ENCODE results near the gene SMIM5. TPM values are rescaled to one million over a fixed set of nuclear protein-coding genes. Genes with fewer than 3 reads are reported as not detected.

Gene SMIM5
- total and polyA plus RNA-seq, 9 of the 15 experiments (the other 6 are each of a cell fraction or from before 2014, with no cell fraction given): 0.08 TPM; not detected in 8

DNA sequence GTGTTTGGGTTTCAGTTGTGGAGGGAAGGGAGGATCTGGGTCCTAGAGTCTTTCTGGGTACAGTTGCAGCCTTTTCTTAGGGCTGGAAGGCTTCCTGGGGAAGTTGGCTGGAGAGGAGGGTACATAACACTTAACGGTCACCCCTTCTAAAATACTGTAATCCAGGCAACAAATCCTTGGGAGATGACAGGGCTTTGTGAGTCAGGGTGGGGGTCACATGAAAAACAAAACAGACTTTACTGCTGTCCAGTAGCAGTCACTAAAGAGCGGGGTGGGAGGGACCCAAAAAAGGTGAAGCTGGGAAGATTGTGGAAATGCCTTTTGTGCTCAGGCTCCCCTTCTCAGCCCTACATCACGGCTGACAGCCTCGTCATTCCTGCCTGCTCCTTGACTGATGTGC is 40.3 kb downstream of the SMIM5 start:
- CTCF ChIA-PET (ENCODE audit: low intra/inter-chr PET ratio): interaction anchor here (2.4 kb wide), 1 partner anchor 76 kb away, joined by 14 read pairs; no protein-coding TSS in a partner anchor
- Histone ChIP-seq H3K79me2 (ENCODE audit: control insufficient read depth, insufficient read depth, low read length) (peaks cover 56% of the 10 kb centered on the region), H3K36me3 (ENCODE audit: control insufficient read depth, insufficient read depth, low read length) (peaks cover 79% of the 10 kb centered on the region), H2AFZ (ENCODE audit: low read depth, low read length) (no peak overlapping the region), H3K4me3 (no peak overlapping the region), H3K9ac (ENCODE audit: insufficient read depth in 1 of 2, low read depth in 2 of 2, low read length in 2 of 2) (no peak overlapping the region), H4K20me1 (replicated peaks; ENCODE audit: control insufficient read depth, insufficient read depth, low read length) (no peaks in the 10 kb centered on the region; the same call in 1 of the 2 replicates), H3K27me3 (ENCODE audit: control insufficient read depth in 2 of 2, insufficient read depth in 2 of 2, low read length in 2 of 2) (no peaks in the 10 kb centered on the region), H3K27ac (ENCODE audit: extremely low read depth, low read depth, low read length) (0 out of 3 replicates have a peak overlapping the region, but pooled peaks have one; percentile 5), H3K4me1 (replicated peaks in 1 of 2; ENCODE audit: control insufficient read depth in 2 of 2, insufficient read depth in 2 of 2, low read length in 2 of 2) (peaks cover 0 to 1% of the 10 kb centered on the region in 2 experiments; a peak in 2 of 5 replicates), H3K9me3 (replicated peaks; ENCODE audit: control insufficient read depth, insufficient read depth, low read depth, low read length) (no peaks in the 10 kb centered on the region), H3K4me2 (ENCODE audit: insufficient read depth, low read length) (no peak overlapping the region), H3K9me1 (ENCODE audit: control insufficient read depth, insufficient read depth, low read length) (no peaks in the 10 kb centered on the region)
- peak in 2 of 4 experiments; percentile 11 to 23 for DNase-seq (ENCODE audit: extremely low read depth in 1 of 4, low spot score in 3 of 4)
- POLR2A ChIA-PET: interaction anchor here (0.6 to 1.6 kb wide), 4 partner anchors 11 to 141 kb away, joined by 3 to 4 read pairs (median 4); no protein-coding TSS in a partner anchor
- peak; percentile 24; the same call in 1 of the 2 replicates for TF ChIP-seq PKNOX1 (IDR thresholded peaks at IDR 0.05)
- TF ChIP-seq RBFOX2 (IDR thresholded peaks at IDR 0.05; ENCODE audit: low read depth, low read length): no peak
- in situ Hi-C loops (cut with MboI): no loop called here
- intact Hi-C loops (cut with micrococcal nuclease): no loop called here
- WGBS (ENCODE audit: insufficient coverage, low coverage, missing lambda C conversion rate): 52% methylated on average over 4 of the region's 4 CpGs
- no TSS peak for BruUV-seq (replicated peaks)
- ATAC-seq: peak; percentile 58
- FAIRE-seq: no peak

DNA sequence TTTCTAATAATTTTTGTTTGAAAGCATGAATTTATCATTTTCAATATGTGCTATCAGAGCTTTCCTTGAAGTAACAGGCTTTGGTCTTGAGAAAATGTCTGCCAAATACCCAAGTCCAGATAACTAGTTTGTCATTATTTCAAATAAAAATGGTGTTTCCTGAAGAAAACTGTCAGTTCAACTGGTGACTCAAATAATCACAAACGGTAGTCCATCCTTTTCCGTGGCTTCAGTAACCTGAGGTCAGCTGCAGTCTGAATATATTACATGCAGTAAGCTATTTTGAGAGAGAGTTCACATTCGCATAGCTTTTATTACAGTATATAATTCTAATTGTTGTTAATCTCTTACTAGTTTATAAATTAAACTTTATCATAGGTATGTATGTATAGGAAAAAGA is 43.2 kb downstream of the SMIM5 start:
- H3K27ac ChIP-seq (ENCODE audit: extremely low read depth, low read depth, low read length): no peak overlapping the region
- DNase-seq (ENCODE audit: extremely low read depth in 1 of 4, low spot score in 3 of 4) (no peak), FAIRE-seq (no peak), ATAC-seq (no peak)
- ChIA-PET CTCF (ENCODE audit: low intra/inter-chr PET ratio) (interaction anchor here (0.7 to 2.6 kb wide), 2 partner anchors 71 to 74 kb away, joined by 3 to 16 read pairs; no protein-coding TSS in a partner anchor), POLR2A (interaction anchor here (0.7 to 2.1 kb wide), 8 partner anchors 8 to 102 kb away, joined by 3 to 5 read pairs (median 3); partner anchors contain the start of genes GALK1, RECQL5 and SAP30BP)
- BruUV-seq (replicated peaks): no TSS peak
- no peaks in the 10 kb centered on the region for H3K9me3 ChIP-seq (replicated peaks; ENCODE audit: control insufficient read depth, insufficient read depth, low read depth, low read length)
- H3K27me3 ChIP-seq (ENCODE audit: control insufficient read depth in 2 of 2, insufficient read depth in 2 of 2, low read length in 2 of 2): no peaks in the 10 kb centered on the region
- no peak overlapping the region for H2AFZ ChIP-seq (ENCODE audit: low read depth, low read length)
- intact Hi-C loops (cut with micrococcal nuclease) (no loop called here), in situ Hi-C loops (cut with MboI) (no loop called here)
- no peaks in the 10 kb centered on the region; a peak in 2 of 5 replicates for H3K4me1 ChIP-seq (replicated peaks in 1 of 2; ENCODE audit: control insufficient read depth in 2 of 2, insufficient read depth in 2 of 2, low read length in 2 of 2)
- 91% methylated on average over 3 of the region's 3 CpGs for WGBS (ENCODE audit: insufficient coverage, low coverage, missing lambda C conversion rate)
- H3K4me2 ChIP-seq (ENCODE audit: insufficient read depth, low read length): no peak overlapping the region
- H4K20me1 ChIP-seq (replicated peaks; ENCODE audit: control insufficient read depth, insufficient read depth, low read length): no peaks in the 10 kb centered on the region
- H3K9me1 ChIP-seq (ENCODE audit: control insufficient read depth, insufficient read depth, low read length): no peaks in the 10 kb centered on the region
- peaks cover 74% of the 10 kb centered on the region for H3K36me3 ChIP-seq (ENCODE audit: control insufficient read depth, insufficient read depth, low read length)
- H3K4me3 ChIP-seq: no peak overlapping the region
- H3K9ac ChIP-seq (ENCODE audit: insufficient read depth in 1 of 2, low read depth in 2 of 2, low read length in 2 of 2): no peak overlapping the region; a peak in 1 of 4 replicates
- peaks cover 42% of the 10 kb centered on the region for H3K79me2 ChIP-seq (ENCODE audit: control insufficient read depth, insufficient read depth, low read length)
- TF ChIP-seq ZC3H11A (IDR thresholded peaks at IDR 0.05; ENCODE audit: low read depth, low read length) (no peak), TFAM (CRISPR knock-in tag; conservative IDR thresholded peaks at IDR 0.05) (no peak), CBX8 (IDR thresholded peaks at IDR 0.05; ENCODE audit: borderline replicate concordance, extremely low read depth, low read depth, low read length, poor library complexity, severe bottlenecking) (no peak), ZNF830 (CRISPR knock-in tag; IDR thresholded peaks at IDR 0.05) (no peak), YY1 (IDR thresholded peaks at IDR 0.05; ENCODE audit: borderline replicate concordance in 1 of 3, control insufficient read depth in 1 of 3, extremely low read depth in 1 of 3, insufficient read depth in 3 of 3, insufficient read length in 1 of 3, insufficient replicate concordance in 2 of 3, low read depth in 1 of 3, low read length in 2 of 3) (no peak), NFRKB (IDR thresholded peaks at IDR 0.05; ENCODE audit: low read depth) (no peak), SIN3A (IDR thresholded peaks at IDR 0.05; ENCODE audit: borderline replicate concordance in 2 of 2, control insufficient read depth in 1 of 2, low read depth in 2 of 2, low read length in 2 of 2) (no peak), ZNF764 (CRISPR knock-in tag; IDR thresholded peaks at IDR 0.05; ENCODE audit: low read depth) (no peak), PTTG1 (tag; IDR thresholded peaks at IDR 0.05; ENCODE audit: low read depth) (no peak), TCF3 (CRISPR knock-in tag; IDR thresholded peaks at IDR 0.05) (no peak), BMI1 (IDR thresholded peaks at IDR 0.05; ENCODE audit: low read length) (no peak), ZNF133 (CRISPR knock-in tag; IDR thresholded peaks at IDR 0.05) (no peak)
